Brain microvascular endothelial cell (primary cell): Measurements from ENCODE around the gene TRABD.

Experiments used
- DNase-seq: peaks from one replicate; pipeline ENCODE4 v3.0.0-alpha.2; 2020
- H3K27ac ChIP-seq: fragments of 250-450 bp; sonication (Bioruptor Pico); 2 replicates; pipeline ENCODE4 v1.5.1; 2020; ENCODE audit warnings: mild to moderate bottlenecking, moderate library complexity
- H3K27me3 ChIP-seq: fragments of 250-450 bp; sonication (Bioruptor Pico); replicated peaks from 2 replicates; pipeline ENCODE4 v1.5.1; 2020; ENCODE audit warnings: mild to moderate bottlenecking
- H3K36me3 ChIP-seq: fragments of 250-450 bp; sonication (Bioruptor Pico); replicated peaks from 2 replicates; pipeline ENCODE4 v1.5.1; 2020; ENCODE audit warnings: mild to moderate bottlenecking
- H3K4me3 ChIP-seq: 2 replicates; pipeline ENCODE4 v1.5.1; 2011; ENCODE audit warnings: low read depth, mild to moderate bottlenecking, control low read depth, low read length, moderate library complexity
- CTCF ChIP-seq: IDR thresholded peaks from 2 replicates; pipeline ENCODE4 v1.5.1; 2011; ENCODE audit warnings: low read depth, mild to moderate bottlenecking, moderate library complexity, low read length, control low read depth, inconsistent platforms; ENCODE audit errors: missing control alignments
- in situ Hi-C: cut with HindIII; loops from 2 replicates; pipeline ENCODE4 v1.10.0; 2017; ENCODE audit warnings: low sequenced_read_pairs, low pct_ligation_motif_present

Gene TRABD

GRCh38 chr22:50176850-50177536 lies 8.7 kb upstream of the TRABD start:
- no peaks in the 10 kb centered on the region for H3K36me3 ChIP-seq
- H3K4me3 ChIP-seq, result no peak overlapping the region
- in situ Hi-C loops, result no loop called here
- no peak overlapping the region for H3K27ac ChIP-seq
- no peak for TF ChIP-seq CTCF
- H3K27me3 ChIP-seq, result no peaks in the 10 kb centered on the region
- DNase-seq, result no peak

- in situ Hi-C loops, result no loop called here
- TF ChIP-seq CTCF, result no peak
Measured at GRCh38 chr22:50177537-50178470, 7.9 kb upstream of the TRABD start.

GRCh38 chr22:50178471-50178864 lies 7.2 kb upstream of the TRABD start:
- Histone ChIP-seq H3K27me3 (no peaks in the 10 kb centered on the region), H3K4me3 (no peak overlapping the region), H3K27ac (no peak overlapping the region), H3K36me3 (no peaks in the 10 kb centered on the region)
- DNase-seq, result no peak
- TF ChIP-seq CTCF, result no peak
- in situ Hi-C loops, result no loop called here

More at GRCh38 chr22:50177537-50178470, 7.9 kb upstream of the TRABD start:
- Histone ChIP-seq H3K36me3 (no peaks in the 10 kb centered on the region), H3K27ac (no peak overlapping the region), H3K4me3 (no peak overlapping the region), H3K27me3 (no peaks in the 10 kb centered on the region)
- no peak for DNase-seq

GRCh38 chr22:50178871-50179869 lies 6.5 kb upstream of the TRABD start:
- DNase-seq, result no peak
- TF ChIP-seq CTCF, result no peak
- Histone ChIP-seq H3K27me3 (no peaks in the 10 kb centered on the region), H3K36me3 (no peaks in the 10 kb centered on the region), H3K27ac (no peak overlapping the region), H3K4me3 (no peak overlapping the region)
- in situ Hi-C loops, result no loop called here

- no peak overlapping the region for H3K4me3 ChIP-seq
- no peaks in the 10 kb centered on the region for H3K36me3 ChIP-seq
- no peak for TF ChIP-seq CTCF
- no peaks in the 10 kb centered on the region for H3K27me3 ChIP-seq
- no peak overlapping the region for H3K27ac ChIP-seq
- in situ Hi-C loops, result no loop called here
- DNase-seq, result no peak
Measured at GRCh38 chr22:50179937-50180726, 5.6 kb upstream of the TRABD start.
